ENCODE data around the gene PLPPR3.

Gene PLPPR3

GRCh38 chr19:768424-768823, 53.3 kb downstream of the PLPPR3 start:
- no peak overlapping the region for H3K27ac ChIP-seq
- no peak for TF ChIP-seq CTCF (IDR thresholded peaks at IDR 0.05)
- TF ChIP-seq ZFX (IDR thresholded peaks at IDR 0.05; ENCODE audit: borderline replicate concordance), result no peak

- no peak for TF ChIP-seq CTCF (IDR thresholded peaks at IDR 0.05)
- TF ChIP-seq ZFX (IDR thresholded peaks at IDR 0.05; ENCODE audit: borderline replicate concordance), result no peak
- no peak overlapping the region for H3K27ac ChIP-seq
These were observed 56.5 kb downstream of the PLPPR3 start for GRCh38 chr19:765179-765738.

- TF ChIP-seq ZFX (IDR thresholded peaks at IDR 0.05; ENCODE audit: borderline replicate concordance) (no peak), CTCF (IDR thresholded peaks at IDR 0.05) (no peak)
These were observed 57.5 kb downstream of the PLPPR3 start for GRCh38 chr19:764301-764700.

GRCh38 chr19:763869-764268, 57.9 kb downstream of the PLPPR3 start:
- TF ChIP-seq ZFX (IDR thresholded peaks at IDR 0.05; ENCODE audit: borderline replicate concordance) (no peak), CTCF (IDR thresholded peaks at IDR 0.05) (no peak)
- H3K27ac ChIP-seq, result no peak overlapping the region

More at GRCh38 chr19:764301-764700, 57.5 kb downstream of the PLPPR3 start:
- H3K27ac ChIP-seq, result no peak overlapping the region

- TF ChIP-seq ZFX (IDR thresholded peaks at IDR 0.05; ENCODE audit: borderline replicate concordance), result no peak
- no peak for TF ChIP-seq CTCF (IDR thresholded peaks at IDR 0.05)
- no peak overlapping the region for H3K27ac ChIP-seq
These were observed 58.6 kb downstream of the PLPPR3 start for GRCh38 chr19:763181-763580.

Measured in 22Rv1 (cell line).